PC-9 (cell line): ENCODE results near the gene ADISSP.

ENCODE experiments used
- CTCF ChIP-seq: fragments of 200-600 bp; sonication (generic); conservative IDR thresholded peaks from 2 replicates; pipeline ENCODE4 v1.6.1; 2017; ENCODE audit warnings: mixed run types, antibody characterized with exemption, mild to moderate bottlenecking, moderate library complexity
- EZH2 ChIP-seq: fragments of 200-600 bp; sonication (generic); IDR thresholded peaks from 2 replicates; pipeline ENCODE4 v1.8.0; 2017; ENCODE audit warnings: antibody characterized with exemption, low read depth

- TF ChIP-seq CTCF (no peak), EZH2 (no peak)
These were observed 6.8 kb downstream of the ADISSP start for GRCh38 chr20:3760655-3761348.
